ACC112 (cell line): ENCODE data around the gene CDC42EP5.

ENCODE experiments used
- H2AFZ ChIP-seq: fragments of 200-600 bp; sonication (generic); one replicate; pipeline ENCODE4 v1.6.0; 2017; ENCODE audit warnings: antibody characterized with exemption, low read length; ENCODE audit not compliant: unreplicated experiment
- H3K27ac ChIP-seq: fragments of 200-600 bp; sonication (generic); 2 replicates; pipeline ENCODE4 v1.5.1; 2014; ENCODE audit warnings: low read depth, mild to moderate bottlenecking, antibody characterized with exemption, low read length, moderate library complexity
- H3K27me3 ChIP-seq: fragments of 200-600 bp; sonication (generic); 2 replicates; pipeline ENCODE4 v1.6.1; 2014; ENCODE audit warnings: mild to moderate bottlenecking, antibody characterized with exemption, low read length, moderate library complexity, mixed read lengths; ENCODE audit not compliant: insufficient read depth
- H3K36me3 ChIP-seq: fragments of 200-600 bp; sonication (generic); 2 replicates; pipeline ENCODE4 v1.6.1; 2016; ENCODE audit warnings: mild to moderate bottlenecking, antibody characterized with exemption, low read length, moderate library complexity, mixed read lengths; ENCODE audit not compliant: insufficient read depth
- H3K4me1 ChIP-seq: fragments of 200-600 bp; sonication (generic); one replicate; pipeline ENCODE4 v1.6.1; 2016; ENCODE audit warnings: low read length, mixed read lengths; ENCODE audit not compliant: insufficient read depth, unreplicated experiment, control insufficient read depth
- H3K4me3 ChIP-seq: fragments of 200-600 bp; sonication (generic); 2 replicates; pipeline ENCODE4 v1.5.1; 2014; ENCODE audit warnings: mild to moderate bottlenecking, low read depth, low read length
- H3K79me2 ChIP-seq: fragments of 200-600 bp; sonication (generic); one replicate; pipeline ENCODE4 v1.6.0; 2016; ENCODE audit warnings: low read length; ENCODE audit not compliant: control insufficient read depth, unreplicated experiment, insufficient read depth

CDC42EP5 gene

DNA sequence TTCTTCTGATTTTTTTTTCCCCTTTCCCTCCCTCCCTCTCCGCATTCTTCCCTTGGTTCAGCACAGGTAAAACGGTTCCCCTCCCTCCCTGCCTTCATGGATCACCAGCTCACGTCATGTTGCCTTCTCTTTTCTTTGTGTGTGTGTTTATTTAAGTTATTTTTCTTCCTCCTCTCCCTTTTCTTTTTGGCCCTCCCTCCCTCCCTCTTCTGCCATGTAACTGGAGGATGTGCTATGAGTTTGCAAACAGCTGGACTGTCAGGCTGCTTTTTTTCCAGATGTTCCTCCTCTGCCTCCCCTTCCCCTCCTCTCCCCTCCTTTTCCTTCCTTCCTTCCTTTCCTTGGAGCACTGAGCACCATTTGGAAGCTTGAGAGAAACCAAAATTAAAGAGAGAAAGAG lies 11.5 kb downstream of the CDC42EP5 start:
- H3K4me3 ChIP-seq = peak overlapping the region; percentile 80; the same call in 1 of the 2 replicates

DNA sequence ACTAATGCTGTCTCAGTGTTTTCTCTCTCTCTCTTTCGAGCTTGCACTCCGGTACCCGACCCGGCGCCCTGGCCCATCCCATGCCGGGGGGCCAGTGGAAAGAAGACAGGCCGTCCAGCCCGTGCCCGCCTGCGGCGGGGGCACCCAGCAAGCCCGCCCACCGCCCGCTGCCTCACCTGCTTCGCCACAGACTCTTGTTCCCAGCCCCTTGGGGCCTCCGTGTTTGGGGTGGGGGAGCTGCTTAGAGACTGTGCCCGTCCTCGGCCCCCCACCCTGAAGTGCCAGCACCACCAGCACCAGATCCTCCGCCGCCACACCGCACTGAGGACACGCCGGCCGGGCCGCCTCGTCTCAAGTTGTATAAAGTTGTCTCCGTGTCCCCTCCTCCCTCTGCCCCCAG lies 11.9 kb downstream of the CDC42EP5 start:
- no peak overlapping the region for H2AFZ ChIP-seq
- H3K79me2 ChIP-seq = peaks cover 12% of the 10 kb centered on the region
- no peak overlapping the region for H3K27ac ChIP-seq
- no peak overlapping the region for H3K4me3 ChIP-seq
- no peaks in the 10 kb centered on the region for H3K27me3 ChIP-seq
- H3K4me1 ChIP-seq = peaks cover 6% of the 10 kb centered on the region
- no peaks in the 10 kb centered on the region for H3K36me3 ChIP-seq

More for the DNA sequence above, 11.5 kb downstream of the CDC42EP5 start:
- Histone ChIP-seq H3K4me1 (peaks cover 6% of the 10 kb centered on the region), H3K79me2 (peaks cover 12% of the 10 kb centered on the region), H2AFZ (no peak overlapping the region), H3K36me3 (no peaks in the 10 kb centered on the region), H3K27ac (no peak overlapping the region), H3K27me3 (no peaks in the 10 kb centered on the region)

DNA sequence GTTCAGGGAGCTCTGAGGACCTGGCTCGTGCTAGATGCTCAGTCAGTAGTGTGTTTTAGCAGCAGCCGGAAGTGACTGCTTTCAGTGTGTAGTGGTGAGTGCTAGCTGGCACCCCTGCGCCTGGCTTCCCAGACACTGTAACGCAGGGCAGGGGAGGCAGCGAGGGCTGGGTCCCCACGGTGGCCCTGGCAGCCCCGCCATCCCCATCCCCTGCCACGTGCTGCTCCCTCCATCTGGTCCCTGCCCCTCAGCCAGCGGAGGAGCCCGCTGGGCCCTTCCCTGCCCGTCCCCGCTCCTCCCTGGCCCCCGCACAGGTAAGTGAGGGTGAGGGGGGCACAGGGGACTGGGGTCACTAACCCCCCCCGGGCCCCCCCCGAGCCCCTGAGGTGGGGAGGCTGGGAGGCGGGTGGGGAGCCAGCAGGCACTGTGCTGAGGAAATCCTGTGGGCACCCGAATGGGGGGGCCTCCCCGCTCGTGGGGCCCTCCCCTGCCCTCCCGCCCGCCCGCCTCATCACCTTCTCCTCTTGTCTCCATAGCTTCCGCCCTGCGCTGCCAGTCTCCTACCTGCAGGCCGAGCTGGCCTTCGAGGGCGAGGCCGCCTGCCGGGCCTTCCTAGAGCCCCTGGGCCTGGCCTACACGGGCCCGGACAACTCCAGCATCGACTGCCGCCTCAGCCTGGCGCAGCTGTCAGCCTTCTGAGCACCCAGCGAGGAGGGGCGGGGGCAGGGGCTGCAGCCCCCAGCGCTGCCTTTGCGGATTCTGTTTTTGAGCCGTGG lies 12.7 kb downstream of the CDC42EP5 start:
- H3K27me3 ChIP-seq = no peaks in the 10 kb centered on the region
- no peak overlapping the region for H3K4me3 ChIP-seq
- H2AFZ ChIP-seq = no peak overlapping the region
- no peak overlapping the region for H3K27ac ChIP-seq
- peaks cover 6% of the 10 kb centered on the region for H3K4me1 ChIP-seq
- peaks cover 14% of the 10 kb centered on the region for H3K79me2 ChIP-seq
- H3K36me3 ChIP-seq = no peaks in the 10 kb centered on the region

DNA sequence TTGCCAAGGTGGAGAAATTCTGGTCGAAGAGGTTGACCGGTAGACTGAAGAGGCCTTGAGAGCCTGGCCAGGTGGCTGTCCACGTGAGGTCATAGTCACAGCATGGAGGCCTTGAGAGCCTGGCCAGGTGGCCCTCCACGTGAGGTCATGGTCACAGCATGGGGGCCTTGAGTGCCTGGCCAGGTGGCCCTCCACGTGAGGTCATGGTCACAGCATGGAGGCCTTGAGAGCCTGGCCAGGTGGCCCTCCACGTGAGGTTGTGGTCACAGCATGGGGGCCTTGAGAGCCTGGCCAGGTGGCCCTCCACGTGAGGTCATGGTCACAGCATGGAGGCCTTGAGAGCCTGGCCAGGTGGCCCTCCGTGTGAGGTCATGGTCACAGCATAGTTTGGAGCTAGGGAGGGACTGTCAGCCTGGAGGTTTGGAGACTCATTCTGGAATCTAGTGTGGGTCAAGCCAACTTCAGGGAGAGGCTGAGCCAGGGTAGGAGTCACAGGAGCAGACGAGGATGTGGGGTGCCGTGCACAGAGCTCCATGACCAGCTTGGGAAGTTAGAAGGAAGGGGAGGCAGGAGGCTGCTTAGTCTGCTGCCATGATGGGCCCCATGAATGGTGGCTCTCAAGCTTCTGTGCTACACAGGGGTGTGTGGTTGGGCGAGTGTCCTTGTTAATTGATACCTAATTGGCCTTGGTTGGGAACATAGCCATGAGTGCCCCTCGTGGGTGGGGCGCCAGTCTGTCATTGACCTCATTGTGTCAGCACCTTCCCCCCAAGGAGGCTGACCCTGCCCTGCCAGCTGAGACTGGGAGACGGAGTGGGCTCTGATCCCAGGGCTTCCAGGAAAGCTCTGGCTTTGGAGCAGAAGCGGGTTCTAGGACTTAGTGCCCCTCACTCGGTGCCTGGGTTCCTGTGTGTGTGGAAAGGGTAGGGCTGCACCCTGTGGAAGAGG lies 13.5 kb downstream of the CDC42EP5 start:
- Histone ChIP-seq H3K4me1 (peaks cover 6% of the 10 kb centered on the region), H3K27me3 (no peaks in the 10 kb centered on the region), H3K36me3 (no peaks in the 10 kb centered on the region), H2AFZ (no peak overlapping the region), H3K27ac (no peak overlapping the region), H3K79me2 (peaks cover 15% of the 10 kb centered on the region), H3K4me3 (no peak overlapping the region)

DNA sequence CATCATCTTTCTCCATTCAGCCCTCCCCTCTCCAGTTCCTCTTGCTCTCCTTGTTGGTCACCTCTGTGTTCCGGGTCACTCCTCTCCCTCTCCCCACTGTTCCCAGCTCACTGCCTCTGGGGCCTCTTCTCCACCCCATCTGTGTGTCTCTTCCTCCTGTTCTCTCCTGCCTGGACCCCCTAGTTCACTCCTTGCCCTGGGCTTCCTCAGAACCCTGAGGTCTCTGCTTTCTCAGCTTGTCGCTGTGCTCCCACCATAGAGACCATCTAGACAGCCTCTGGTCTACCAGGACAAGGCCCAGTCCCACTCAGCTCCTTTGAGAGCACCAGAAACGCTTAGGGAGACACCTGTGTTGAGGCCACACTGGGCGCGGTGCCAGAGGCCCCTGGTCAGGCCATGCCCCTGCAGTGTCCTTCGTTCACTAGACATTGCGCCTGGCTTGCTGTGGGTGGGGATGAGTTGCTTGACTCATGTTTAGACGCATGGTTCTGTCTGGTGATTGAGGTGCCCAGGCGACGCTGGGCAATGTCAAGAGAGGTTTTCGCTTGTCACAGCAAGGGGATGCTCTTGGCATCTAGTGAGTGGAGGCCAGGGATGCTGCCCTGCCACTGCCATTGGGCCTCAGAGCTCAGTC lies 14.3 kb downstream of the CDC42EP5 start:
- Histone ChIP-seq H3K27me3 (no peaks in the 10 kb centered on the region), H3K36me3 (peaks cover 3% of the 10 kb centered on the region; the same call in 1 of the 2 replicates), H3K27ac (no peak overlapping the region), H2AFZ (no peak overlapping the region), H3K4me1 (peaks cover 6% of the 10 kb centered on the region), H3K79me2 (peaks cover 21% of the 10 kb centered on the region), H3K4me3 (no peak overlapping the region)

DNA sequence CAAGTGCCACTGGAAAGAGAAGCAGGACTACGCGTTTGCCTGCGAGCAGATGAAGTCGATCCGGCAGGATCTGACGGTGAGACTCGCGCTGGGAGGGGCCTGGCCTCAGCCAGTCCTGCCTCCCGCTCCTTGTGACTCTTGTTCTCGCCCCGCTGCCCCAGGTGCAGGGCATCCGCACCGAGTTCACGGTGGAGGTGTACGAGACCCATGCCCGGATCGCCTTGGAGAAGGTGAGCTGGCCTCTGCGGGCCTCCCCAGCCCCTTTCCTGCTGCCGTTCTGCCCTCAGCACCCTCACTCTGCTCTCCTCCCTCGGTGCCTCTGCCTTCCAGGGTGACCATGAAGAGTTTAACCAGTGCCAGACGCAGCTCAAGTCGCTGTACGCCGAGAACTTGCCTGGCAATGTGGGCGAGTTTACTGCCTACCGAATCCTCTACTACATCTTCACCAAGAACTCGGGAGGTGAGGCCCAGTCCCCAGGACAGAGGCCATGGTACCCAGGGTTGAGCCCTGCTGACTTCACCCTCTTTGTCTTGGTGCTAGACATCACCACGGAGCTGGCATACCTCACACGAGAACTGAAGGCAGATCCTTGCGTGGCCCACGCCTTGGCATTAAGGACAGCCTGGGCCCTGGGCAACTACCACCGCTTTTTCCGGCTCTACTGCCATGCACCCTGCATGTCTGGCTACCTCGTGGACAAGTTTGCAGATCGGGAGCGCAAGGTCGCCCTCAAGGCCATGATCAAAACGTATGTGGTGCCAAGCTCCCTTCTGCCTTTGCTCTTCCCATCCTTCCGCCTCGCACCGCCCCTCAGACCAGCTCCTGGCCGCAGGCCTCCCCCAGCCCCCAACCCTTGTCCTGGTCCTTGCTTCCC lies 15.1 kb downstream of the CDC42EP5 start:
- no peak overlapping the region for H2AFZ ChIP-seq
- H3K79me2 ChIP-seq = peaks cover 29% of the 10 kb centered on the region
- H3K27me3 ChIP-seq = no peaks in the 10 kb centered on the region
- H3K4me1 ChIP-seq = peaks cover 6% of the 10 kb centered on the region
- no peak overlapping the region for H3K27ac ChIP-seq
- peaks cover 3% of the 10 kb centered on the region; the same call in 1 of the 2 replicates for H3K36me3 ChIP-seq
- no peak overlapping the region for H3K4me3 ChIP-seq

DNA sequence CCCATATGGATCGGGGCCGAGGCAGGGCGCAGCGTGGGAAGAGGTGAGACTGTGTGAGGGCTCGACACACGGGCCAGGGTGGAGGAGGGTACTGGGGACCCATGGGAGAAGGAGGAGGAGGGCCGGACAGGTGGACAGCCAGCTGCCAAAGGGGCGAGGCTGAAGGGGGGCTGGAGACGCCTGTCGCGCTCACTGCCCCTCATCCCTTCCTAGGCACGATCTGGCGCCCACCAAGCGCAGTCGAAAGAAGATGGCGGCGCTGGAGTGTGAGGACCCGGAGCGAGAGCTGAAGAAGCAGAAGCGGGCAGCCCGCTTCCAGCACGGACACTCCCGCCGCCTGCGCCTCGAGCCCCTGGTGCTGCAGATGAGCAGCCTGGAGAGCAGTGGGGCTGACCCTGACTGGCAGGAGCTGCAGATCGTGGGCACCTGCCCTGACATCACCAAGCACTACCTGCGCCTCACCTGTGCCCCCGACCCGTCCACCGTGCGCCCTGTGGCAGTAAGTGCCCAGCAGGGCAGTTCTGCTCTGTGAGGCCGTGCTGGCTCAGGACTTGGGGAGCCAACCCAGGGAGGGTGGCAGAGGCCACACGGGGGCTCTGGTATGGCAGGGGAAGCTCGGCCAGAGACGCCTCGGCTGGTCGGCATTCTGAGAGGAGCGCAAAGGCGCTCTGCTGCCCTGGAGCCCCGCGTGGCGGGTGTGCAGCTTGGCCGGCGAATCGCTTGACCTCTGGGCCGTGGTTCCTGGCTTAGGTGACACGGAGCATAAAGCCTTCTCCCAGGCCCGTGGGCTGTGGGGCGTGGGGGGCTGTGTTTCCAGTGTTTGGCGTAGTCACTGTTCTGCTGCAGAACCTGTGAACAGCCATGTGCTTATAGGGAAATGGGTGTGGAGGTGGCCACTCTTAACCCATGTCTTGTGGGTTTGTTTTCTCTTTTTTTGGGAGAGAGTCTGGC lies 16.4 kb downstream of the CDC42EP5 start:
- peaks cover 11% of the 10 kb centered on the region; the same call in 1 of the 2 replicates for H3K36me3 ChIP-seq
- no peak overlapping the region for H3K4me3 ChIP-seq
- H3K27me3 ChIP-seq = no peaks in the 10 kb centered on the region
- peaks cover 39% of the 10 kb centered on the region for H3K79me2 ChIP-seq
- peaks cover 3% of the 10 kb centered on the region for H3K4me1 ChIP-seq
- no peak overlapping the region for H3K27ac ChIP-seq
- H2AFZ ChIP-seq = no peak overlapping the region

DNA sequence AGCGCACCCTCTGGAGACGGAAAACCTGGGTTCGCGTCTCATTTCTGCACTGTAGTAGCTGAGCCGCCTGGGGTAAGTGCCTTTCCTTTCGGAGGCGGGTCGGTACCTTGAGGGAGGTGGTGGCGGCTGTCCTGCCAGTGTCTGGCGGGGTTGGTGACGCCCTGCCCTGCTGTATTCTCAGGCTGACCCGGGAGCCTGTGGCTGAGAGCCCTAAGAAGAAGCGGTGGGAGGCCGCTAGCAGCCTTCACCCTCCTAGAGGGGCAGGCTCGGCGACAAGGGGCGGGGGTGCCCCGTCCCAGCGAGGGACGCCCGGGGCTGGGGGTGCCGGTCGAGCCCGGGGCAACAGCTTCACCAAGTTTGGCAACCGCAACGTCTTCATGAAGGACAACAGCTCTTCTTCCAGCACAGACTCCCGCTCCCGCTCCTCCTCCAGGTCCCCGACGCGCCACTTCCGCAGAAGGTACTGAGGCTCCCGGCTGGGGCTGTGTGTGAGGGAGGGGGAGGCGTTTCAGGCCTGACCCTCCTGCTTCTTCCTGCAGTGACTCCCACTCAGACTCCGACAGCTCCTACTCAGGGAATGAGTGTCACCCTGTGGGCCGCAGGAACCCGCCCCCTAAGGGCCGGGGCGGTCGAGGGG lies 17.2 kb downstream of the CDC42EP5 start:
- Histone ChIP-seq H3K27me3 (no peaks in the 10 kb centered on the region), H3K36me3 (peaks cover 13% of the 10 kb centered on the region; the same call in 1 of the 2 replicates), H3K4me1 (peaks cover 10% of the 10 kb centered on the region), H3K27ac (no peak overlapping the region), H2AFZ (no peak overlapping the region), H3K79me2 (peaks cover 46% of the 10 kb centered on the region), H3K4me3 (no peak overlapping the region)
